Dendritic cell treated with granulocyte-macrophage colony-stimulating factor and Interleukin-4, amounts not matched to agents 40 ng/mL and 50 ng/mL, for 4 days (primary cell): ENCODE results near the gene UBQLN4.

Experiments used
- H3K27ac Mint-ChIP-seq: one replicate; pipeline ENCODE4 v1.8.0; 2022; ENCODE audit warnings: mild to moderate bottlenecking, mixed read lengths
- H3K27me3 Mint-ChIP-seq: one replicate; pipeline ENCODE4 v1.8.0; 2022; ENCODE audit warnings: mild to moderate bottlenecking, mixed read lengths
- H3K36me3 Mint-ChIP-seq: one replicate; pipeline ENCODE4 v1.8.0; 2022; ENCODE audit warnings: low read depth, mixed read lengths
- H3K4me1 Mint-ChIP-seq: one replicate; pipeline ENCODE4 v1.8.0; 2022; ENCODE audit warnings: low read depth, mixed read lengths
- H3K4me3 Mint-ChIP-seq: one replicate; pipeline ENCODE4 v1.8.0; 2022; ENCODE audit warnings: mild to moderate bottlenecking, moderate library complexity, mixed read lengths
- H3K9me3 Mint-ChIP-seq: one replicate; pipeline ENCODE4 v1.8.0; 2022; ENCODE audit warnings: mixed read lengths
- intact Hi-C: fragments of 100-400 bp; cut with micrococcal nuclease; formaldehyde crosslinking; loops from one replicate; pipeline ENCODE4 v1.15.0; 2022

The UBQLN4 gene

GRCh38 chr1:156033011-156033410 is 20.6 kb downstream of the UBQLN4 start:
- H3K4me3 Mint-ChIP-seq, result no peak overlapping the region
- H3K27me3 Mint-ChIP-seq, result peaks cover 8% of the 10 kb centered on the region
- peaks cover 23% of the 10 kb centered on the region for H3K36me3 Mint-ChIP-seq
- intact Hi-C loops, result no loop called here
- no peak overlapping the region for H3K27ac Mint-ChIP-seq
- peaks cover 5% of the 10 kb centered on the region for H3K4me1 Mint-ChIP-seq
- no peaks in the 10 kb centered on the region for H3K9me3 Mint-ChIP-seq

GRCh38 chr1:156026588-156026987 is 27.0 kb downstream of the UBQLN4 start:
- Mint-ChIP-seq H3K4me1 (peaks cover 10% of the 10 kb centered on the region), H3K9me3 (no peaks in the 10 kb centered on the region), H3K27ac (no peak overlapping the region), H3K4me3 (no peak overlapping the region), H3K36me3 (no peaks in the 10 kb centered on the region), H3K27me3 (peaks cover 31% of the 10 kb centered on the region)
- intact Hi-C loops, result no loop called here

- Mint-ChIP-seq H3K27ac (no peak overlapping the region), H3K4me1 (peaks cover 10% of the 10 kb centered on the region), H3K27me3 (peaks cover 31% of the 10 kb centered on the region), H3K36me3 (no peaks in the 10 kb centered on the region), H3K9me3 (no peaks in the 10 kb centered on the region), H3K4me3 (no peak overlapping the region)
- intact Hi-C loops, result no loop called here
Measured at GRCh38 chr1:156025876-156026275, 27.7 kb downstream of the UBQLN4 start.

GRCh38 chr1:156024801-156025200 is 28.8 kb downstream of the UBQLN4 start:
- no peak overlapping the region for H3K27ac Mint-ChIP-seq
- peaks cover 10% of the 10 kb centered on the region for H3K36me3 Mint-ChIP-seq
- intact Hi-C loops, result no loop called here
- H3K4me3 Mint-ChIP-seq, result no peak overlapping the region
- no peaks in the 10 kb centered on the region for H3K9me3 Mint-ChIP-seq
- peaks cover 31% of the 10 kb centered on the region for H3K27me3 Mint-ChIP-seq
- peaks cover 17% of the 10 kb centered on the region for H3K4me1 Mint-ChIP-seq

- Mint-ChIP-seq H3K4me1 (peaks cover 33% of the 10 kb centered on the region), H3K9me3 (no peaks in the 10 kb centered on the region), H3K36me3 (peaks cover 38% of the 10 kb centered on the region), H3K4me3 (no peak overlapping the region), H3K27me3 (peaks cover 30% of the 10 kb centered on the region), H3K27ac (no peak overlapping the region)
- intact Hi-C loops, result no loop called here
Measured at GRCh38 chr1:156021954-156022353, 31.6 kb downstream of the UBQLN4 start.

GRCh38 chr1:156021093-156021428 is 32.5 kb downstream of the UBQLN4 start:
- intact Hi-C loops, result no loop called here
- H3K4me3 Mint-ChIP-seq, result peak overlapping the region; percentile 97
- H3K4me1 Mint-ChIP-seq, result peaks cover 31% of the 10 kb centered on the region
- H3K27me3 Mint-ChIP-seq, result peaks cover 29% of the 10 kb centered on the region
- H3K36me3 Mint-ChIP-seq, result peaks cover 47% of the 10 kb centered on the region
- H3K27ac Mint-ChIP-seq, result peak overlapping the region; percentile 94
- H3K9me3 Mint-ChIP-seq, result no peaks in the 10 kb centered on the region

- peak within 1 kb of the TSS; percentile 94 for H3K27ac Mint-ChIP-seq
- peaks cover 52% of the 10 kb centered on the region for H3K36me3 Mint-ChIP-seq
- peaks cover 24% of the 10 kb centered on the region for H3K27me3 Mint-ChIP-seq
- intact Hi-C loops, result loop anchor here (1.0 kb wide), 1 partner anchor 34 kb away; the partner anchor contains the start of gene LAMTOR2
- H3K9me3 Mint-ChIP-seq, result no peaks in the 10 kb centered on the region
- peak within 1 kb of the TSS; percentile 97 for H3K4me3 Mint-ChIP-seq
- peaks cover 27% of the 10 kb centered on the region for H3K4me1 Mint-ChIP-seq
Measured at GRCh38 chr1:156020293-156021092, 33.1 kb downstream of the UBQLN4 start, which contains the start of gene SSR2. SSR2 (minus strand) TSS chr1:156020951; CDS start chr1:156020167, 784 bp downstream.

GRCh38 chr1:156019946-156020292 is 33.7 kb downstream of the UBQLN4 start:
- Mint-ChIP-seq H3K36me3 (peaks cover 54% of the 10 kb centered on the region), H3K4me1 (peaks cover 27% of the 10 kb centered on the region), H3K9me3 (no peaks in the 10 kb centered on the region), H3K4me3 (peak overlapping the region; percentile 97), H3K27ac (peak overlapping the region; percentile 94), H3K27me3 (peaks cover 18% of the 10 kb centered on the region)
- intact Hi-C loops, result loop anchor here (1.0 kb wide), 1 partner anchor 34 kb away; the partner anchor contains the start of gene LAMTOR2

GRCh38 chr1:156014829-156015228 is 38.8 kb downstream of the UBQLN4 start:
- H3K4me1 Mint-ChIP-seq, result peaks cover 26% of the 10 kb centered on the region
- peaks cover 92% of the 10 kb centered on the region for H3K36me3 Mint-ChIP-seq
- intact Hi-C loops, result no loop called here
- no peak overlapping the region for H3K4me3 Mint-ChIP-seq
- H3K27ac Mint-ChIP-seq, result no peak overlapping the region
- H3K9me3 Mint-ChIP-seq, result no peaks in the 10 kb centered on the region
- no peaks in the 10 kb centered on the region for H3K27me3 Mint-ChIP-seq

GRCh38 chr1:156012051-156012817 is 41.4 kb downstream of the UBQLN4 start:
- H3K4me3 Mint-ChIP-seq, result no peak overlapping the region
- no peak overlapping the region for H3K27ac Mint-ChIP-seq
- H3K36me3 Mint-ChIP-seq, result peaks cover 91% of the 10 kb centered on the region
- intact Hi-C loops, result no loop called here
- no peaks in the 10 kb centered on the region for H3K27me3 Mint-ChIP-seq
- no peaks in the 10 kb centered on the region for H3K9me3 Mint-ChIP-seq
- H3K4me1 Mint-ChIP-seq, result peaks cover 10% of the 10 kb centered on the region

- H3K4me1 Mint-ChIP-seq, result peaks cover 10% of the 10 kb centered on the region
- H3K36me3 Mint-ChIP-seq, result peaks cover 76% of the 10 kb centered on the region
- peak overlapping the region; percentile 26 for H3K27ac Mint-ChIP-seq
- H3K9me3 Mint-ChIP-seq, result no peaks in the 10 kb centered on the region
- no peak overlapping the region for H3K4me3 Mint-ChIP-seq
- no peaks in the 10 kb centered on the region for H3K27me3 Mint-ChIP-seq
- intact Hi-C loops, result no loop called here
Measured at GRCh38 chr1:156009404-156009803, 44.2 kb downstream of the UBQLN4 start.

- peaks cover 54% of the 10 kb centered on the region for H3K36me3 Mint-ChIP-seq
- H3K4me3 Mint-ChIP-seq, result no peak overlapping the region
- no peaks in the 10 kb centered on the region for H3K9me3 Mint-ChIP-seq
- H3K27ac Mint-ChIP-seq, result no peak overlapping the region
- intact Hi-C loops, result no loop called here
- H3K4me1 Mint-ChIP-seq, result peaks cover 13% of the 10 kb centered on the region
- no peaks in the 10 kb centered on the region for H3K27me3 Mint-ChIP-seq
Measured at GRCh38 chr1:156006666-156007376, 46.8 kb downstream of the UBQLN4 start.

- intact Hi-C loops, result no loop called here
- no peak overlapping the region for H3K27ac Mint-ChIP-seq
- no peaks in the 10 kb centered on the region for H3K9me3 Mint-ChIP-seq
- H3K4me1 Mint-ChIP-seq, result peaks cover 14% of the 10 kb centered on the region
- no peaks in the 10 kb centered on the region for H3K27me3 Mint-ChIP-seq
- H3K4me3 Mint-ChIP-seq, result no peak overlapping the region
- peaks cover 36% of the 10 kb centered on the region for H3K36me3 Mint-ChIP-seq
Measured at GRCh38 chr1:156004843-156005584, 48.6 kb downstream of the UBQLN4 start.
